Upper lobe of left lung (tissue), 4 donors: ENCODE data around the gene ZNF574.

Experiments used
- CTCF ChIP-seq, 6 experiments: fragments of 450-650 bp in 4 of 6; fragments of 200-600 bp in 2 of 6; sonication (generic) in 2 of 6; IDR thresholded peaks; one replicate each; pipeline ENCODE4 v1.5.1; 2016 to 2019; ENCODE audit warnings: antibody characterized with exemption in 6 of 6
- EP300 ChIP-seq, 4 donors: sonication (generic); formaldehyde crosslinking; IDR thresholded peaks; one replicate each; pipeline ENCODE4 v1.5.1; 2017; ENCODE audit warnings: antibody characterized with exemption in 4 of 4, control low read depth in 2 of 4
- POLR2A ChIP-seq, 4 donors: fragments of 450-650 bp; IDR thresholded peaks; one replicate each; pipeline ENCODE4 v1.5.1; 2016 to 2017; ENCODE audit warnings: antibody characterized with exemption in 4 of 4, mild to moderate bottlenecking in 2 of 4
- POLR2AphosphoS5 ChIP-seq, 2 donors: sonication (generic); formaldehyde crosslinking; IDR thresholded peaks; one replicate each; pipeline ENCODE4 v1.5.1; 2017; ENCODE audit warnings: antibody characterized with exemption in 2 of 2

GRCh38 chr19:42042455-42043170 is 33.4 kb upstream of the ZNF574 start:
- TF ChIP-seq POLR2AphosphoS5 (IDR thresholded peaks at IDR 0.05) = no peak
- no peak for TF ChIP-seq POLR2A (IDR thresholded peaks at IDR 0.05)
- no peak for TF ChIP-seq CTCF (IDR thresholded peaks at IDR 0.05)
- TF ChIP-seq EP300 (IDR thresholded peaks at IDR 0.05) = no peak
